Stimulated activated CD8-positive, alpha-beta memory T cell treated with anti-CD3 and anti-CD28 coated beads, Interleukin-7, amount 100 ng/mL, for 24 hours (primary cell): Measurements from ENCODE around the gene CCR5AS.
"Not testable (repeated sequence)": the region's sequence is repeated elsewhere in the genome, so short reads cannot be mapped to it uniquely, and the experiment has no call there.

Experiments
- DNase-seq: peaks from one replicate; pipeline ENCODE4 v3.0.0-alpha.2; 2020; ENCODE audit warnings: low read depth

CCR5AS gene

GRCh38 chr3:46402902-46403301 is 4.0 kb downstream of the CCR5AS start:
- not testable (repeated sequence) for DNase-seq

DNA sequence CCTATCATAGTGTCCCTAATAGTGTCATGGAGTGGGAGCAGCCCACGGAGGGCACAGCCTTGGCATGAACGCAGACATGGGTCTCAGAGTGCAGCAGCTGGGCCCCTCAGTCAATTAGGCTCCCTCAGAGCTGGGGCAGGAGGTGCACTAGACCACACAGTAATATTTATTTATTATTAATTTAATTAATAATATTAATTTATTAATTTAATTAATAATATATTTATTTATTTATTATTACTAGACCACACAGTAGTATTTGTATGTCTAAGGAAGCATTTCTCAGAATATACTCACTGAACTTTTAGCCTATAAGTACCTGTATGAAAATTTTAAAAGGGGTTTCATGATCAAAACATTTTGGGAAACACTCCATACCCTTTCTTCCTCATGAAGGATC is 5.3 kb downstream of the CCR5AS start:
- no peak for DNase-seq

- DNase-seq: no peak
These were observed 6.0 kb downstream of the CCR5AS start for GRCh38 chr3:46400846-46401245.

DNA sequence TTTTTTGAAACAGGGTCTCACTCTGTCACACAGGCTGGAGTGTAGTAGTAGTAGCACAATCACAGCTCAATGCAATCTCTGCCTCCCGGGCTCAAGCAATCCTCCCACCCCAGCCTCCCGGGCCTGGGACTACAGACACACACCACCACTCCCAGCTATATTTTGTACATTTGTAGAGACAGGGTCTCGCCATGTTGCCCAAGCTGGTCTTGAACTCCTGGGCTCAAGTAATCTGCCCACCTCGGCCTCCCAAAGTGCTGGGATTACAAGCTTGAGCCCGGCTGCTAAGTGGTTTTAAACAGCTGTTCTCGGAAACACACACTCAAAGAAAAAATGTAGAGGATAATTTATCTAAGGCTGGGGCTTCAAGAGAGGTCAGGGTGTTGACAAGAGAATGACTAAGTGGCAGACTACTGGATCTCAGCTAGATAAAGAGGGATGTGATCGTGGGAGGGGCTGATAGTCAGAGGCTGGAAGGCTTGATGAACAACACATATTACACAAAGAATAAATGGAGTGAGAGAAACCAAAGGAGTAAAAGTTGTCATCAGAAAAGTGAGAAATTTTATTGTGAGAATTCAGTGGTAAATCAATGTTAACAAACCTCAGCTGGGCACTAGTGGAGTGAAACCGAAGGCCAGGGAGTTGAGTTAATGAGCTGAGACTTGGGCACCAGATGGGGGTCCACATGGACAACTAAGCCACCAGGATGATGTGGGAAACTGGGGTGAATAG is 6.7 kb downstream of the CCR5AS start:
- DNase-seq: no peak

GRCh38 chr3:46399557-46399956 is 7.3 kb downstream of the CCR5AS start:
- no peak for DNase-seq

DNA sequence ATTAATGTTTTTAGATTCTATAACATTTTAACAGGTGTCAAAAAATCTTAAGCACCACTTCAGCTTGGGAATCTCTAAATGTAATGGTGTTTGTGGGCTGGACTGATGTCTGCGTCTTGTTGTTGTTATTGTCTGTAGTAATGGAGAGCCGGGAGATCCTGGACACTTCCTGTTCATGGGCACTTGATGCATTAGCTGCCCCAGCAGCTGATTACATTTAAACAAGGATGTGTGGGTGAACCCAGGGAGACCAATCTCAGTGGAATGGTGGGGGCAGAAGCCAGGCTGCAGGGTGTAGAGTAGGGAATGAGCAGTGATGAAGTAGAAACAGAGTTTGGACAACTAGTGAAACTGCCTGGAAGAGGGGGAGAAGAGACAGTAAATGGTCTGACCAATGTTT is 7.8 kb downstream of the CCR5AS start:
- no peak for DNase-seq

DNA sequence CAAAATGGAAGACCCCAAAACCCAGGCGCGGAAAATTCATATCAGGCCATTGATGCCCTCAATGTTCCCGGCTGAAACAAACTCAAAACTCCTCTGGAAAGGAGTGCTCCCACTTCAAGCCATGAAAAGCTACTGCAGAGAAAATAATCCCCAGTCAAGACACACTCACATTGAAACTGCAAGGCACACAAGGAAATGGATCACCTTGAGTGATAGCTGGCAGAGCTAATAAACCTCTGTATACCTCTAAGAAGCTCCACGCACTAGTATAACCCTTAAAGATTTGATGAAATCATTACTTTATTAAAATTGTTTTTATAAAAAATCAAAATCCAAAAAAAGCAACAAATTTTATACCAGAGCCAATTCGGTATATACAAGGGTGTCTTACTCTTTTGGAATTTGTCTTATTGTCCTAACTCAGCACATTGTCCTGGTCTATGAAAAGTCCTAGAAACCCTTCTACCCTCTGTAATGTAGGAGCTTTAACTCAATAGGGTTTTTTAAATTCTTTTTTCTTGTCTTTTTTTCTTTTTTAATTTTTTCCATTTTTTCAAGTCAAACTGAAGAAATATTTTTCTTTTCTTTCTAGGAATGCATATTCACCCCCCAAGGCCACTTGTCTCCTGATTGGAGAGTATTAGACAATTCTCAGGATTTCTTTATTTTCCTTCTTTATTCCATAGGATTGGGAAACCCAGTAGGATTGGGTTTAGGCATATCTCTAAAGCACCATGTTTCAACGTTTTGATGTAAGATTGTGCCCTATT is 8.5 kb downstream of the CCR5AS start:
- DNase-seq: no peak

DNA sequence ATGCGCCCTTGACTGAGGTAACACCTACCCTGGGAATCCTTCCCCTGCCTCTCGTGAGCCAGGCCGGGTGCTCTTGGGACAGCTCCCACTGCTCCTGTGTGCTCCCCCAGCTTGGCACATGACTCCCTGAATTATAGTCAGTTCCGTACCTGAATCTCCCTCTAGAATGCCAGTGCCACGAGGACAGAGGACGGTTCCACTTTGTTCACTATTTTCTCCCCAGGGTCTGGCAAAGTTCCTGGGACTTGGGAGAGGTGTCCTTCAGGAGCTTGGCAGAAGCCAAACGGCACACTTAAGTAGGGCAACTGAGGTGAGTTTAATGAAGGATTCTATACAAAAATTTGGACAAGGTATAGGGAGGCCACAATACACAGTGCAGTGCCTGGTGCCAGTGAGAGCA is 9.8 kb downstream of the CCR5AS start:
- no peak for DNase-seq

DNA sequence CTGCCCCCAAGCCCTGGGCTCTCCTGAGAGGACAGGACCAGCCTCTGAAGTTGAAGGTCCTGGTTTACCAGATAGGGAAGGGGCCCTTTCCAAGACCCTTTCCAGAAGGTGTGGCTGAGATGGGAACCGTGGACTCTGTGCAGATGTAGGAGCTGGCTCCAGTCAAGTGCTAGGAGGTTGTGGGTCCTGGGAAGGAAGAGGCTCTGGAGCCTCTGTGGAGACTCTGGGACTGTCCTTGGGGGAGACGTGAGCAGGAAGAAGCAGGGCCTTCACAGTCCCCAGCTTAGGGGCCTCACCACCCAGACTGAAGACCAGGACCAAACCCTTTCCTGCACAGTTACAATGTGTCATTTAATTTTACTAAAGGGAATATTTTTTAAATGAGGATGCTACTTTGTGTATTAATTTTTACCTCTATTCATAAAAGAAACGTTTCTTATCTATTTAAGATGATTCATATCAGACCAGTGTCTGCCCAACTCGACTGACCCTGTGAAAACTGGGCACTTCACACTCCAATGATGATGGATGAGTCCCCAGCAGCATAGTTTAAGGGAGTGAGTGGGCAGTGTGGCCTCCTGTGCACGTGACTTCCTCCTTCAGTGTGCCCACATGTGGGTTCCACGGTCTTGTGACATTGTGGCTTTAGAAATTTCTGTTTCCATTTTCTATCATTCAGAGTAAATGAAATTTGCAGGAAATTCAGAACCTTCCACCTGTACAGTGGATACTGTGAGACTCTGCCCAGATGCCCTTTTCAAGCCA is 10.9 kb downstream of the CCR5AS start:
- no peak for DNase-seq

DNA sequence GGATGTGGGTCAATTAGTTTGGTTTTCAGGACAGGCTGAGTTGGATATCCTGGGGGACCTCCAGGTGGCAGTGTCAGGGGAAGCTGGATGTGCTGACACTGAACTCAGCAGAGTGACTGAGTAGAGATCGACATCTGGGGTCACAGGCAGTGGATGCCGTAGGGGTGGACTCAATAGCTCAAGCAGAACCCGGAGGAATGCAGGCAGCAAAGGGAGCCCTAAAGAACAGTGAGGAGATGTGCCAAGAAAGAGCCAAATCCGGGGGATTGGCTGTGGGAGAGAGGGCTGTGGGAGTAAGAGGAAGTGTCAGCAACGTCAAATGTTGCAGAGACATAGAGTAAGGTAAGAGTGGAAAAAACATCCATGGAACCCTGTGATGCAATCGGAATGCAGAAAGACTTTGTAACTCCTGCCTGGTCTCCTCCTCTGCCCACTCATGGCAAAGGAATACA is 11.6 kb downstream of the CCR5AS start:
- DNase-seq: no peak

- no peak for DNase-seq
These were observed 13.1 kb downstream of the CCR5AS start for GRCh38 chr3:46393554-46394434.

DNA sequence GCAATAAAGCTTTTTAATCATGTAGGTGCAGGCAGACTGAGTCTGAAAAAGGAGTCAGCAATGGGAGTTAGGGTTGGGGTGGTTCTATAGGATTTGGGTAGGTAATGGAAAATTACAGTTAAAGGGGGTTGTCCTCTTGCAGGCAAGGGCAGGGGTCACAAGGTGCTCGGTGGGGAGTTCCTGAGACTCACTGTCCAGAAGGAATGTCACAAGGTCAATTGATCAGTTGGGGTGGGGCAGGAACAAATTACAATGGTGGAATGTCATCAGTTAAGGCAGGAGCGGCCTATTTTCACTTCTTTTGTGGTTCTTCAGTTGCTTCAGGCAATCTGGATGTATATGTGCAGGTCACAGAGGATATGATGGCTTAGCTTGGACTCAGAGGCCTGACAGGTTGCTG is 13.9 kb downstream of the CCR5AS start:
- no peak for DNase-seq

- DNase-seq: not testable (repeated sequence)
These were observed 15.3 kb downstream of the CCR5AS start for GRCh38 chr3:46391526-46391925.

- DNase-seq: no peak
These were observed 17.6 kb downstream of the CCR5AS start for GRCh38 chr3:46389306-46389705.

GRCh38 chr3:46388847-46389246 is 18.0 kb downstream of the CCR5AS start:
- not testable (repeated sequence) for DNase-seq

DNA sequence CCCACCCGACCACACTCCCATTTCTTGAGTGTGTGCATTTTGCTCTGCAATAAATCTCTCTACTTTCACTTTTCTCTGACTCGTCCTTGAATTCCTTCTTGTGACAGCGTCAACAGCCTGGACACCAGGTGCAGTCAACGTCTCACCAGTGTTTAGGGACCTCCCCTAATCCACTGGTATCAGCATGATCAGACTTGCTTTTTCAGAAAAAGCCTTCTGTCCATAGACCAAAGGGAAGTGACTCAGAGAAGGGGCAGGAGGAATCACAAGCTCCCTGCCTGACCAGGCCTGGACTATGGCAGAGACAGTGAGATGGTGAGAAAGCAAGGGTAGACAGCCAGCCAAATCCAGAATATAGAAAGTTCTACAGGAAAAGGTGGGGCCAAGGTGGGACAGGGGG is 20.7 kb downstream of the CCR5AS start:
- DNase-seq: no peak

DNA sequence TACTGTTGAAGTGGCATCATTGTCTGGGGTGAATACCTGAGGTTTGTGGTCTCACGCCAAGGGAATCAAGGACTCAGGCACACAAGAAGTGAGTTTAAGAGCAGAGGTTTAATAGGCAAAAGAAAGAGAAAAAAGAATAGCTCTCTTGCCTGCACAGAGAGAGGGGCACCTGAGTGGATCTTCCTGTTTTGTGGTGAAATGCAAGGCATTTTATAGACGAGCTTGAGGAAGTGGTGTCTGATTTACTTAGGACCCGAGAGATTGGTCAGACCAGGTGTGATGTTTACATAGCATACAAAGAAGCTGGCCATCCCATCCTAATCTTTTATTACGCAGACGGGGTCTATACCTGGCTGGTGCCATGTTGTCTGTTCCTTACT is 22.9 kb downstream of the CCR5AS start:
- no peak for DNase-seq

GRCh38 chr3:46383211-46383950 is 23.5 kb downstream of the CCR5AS start:
- no peak for DNase-seq

DNA sequence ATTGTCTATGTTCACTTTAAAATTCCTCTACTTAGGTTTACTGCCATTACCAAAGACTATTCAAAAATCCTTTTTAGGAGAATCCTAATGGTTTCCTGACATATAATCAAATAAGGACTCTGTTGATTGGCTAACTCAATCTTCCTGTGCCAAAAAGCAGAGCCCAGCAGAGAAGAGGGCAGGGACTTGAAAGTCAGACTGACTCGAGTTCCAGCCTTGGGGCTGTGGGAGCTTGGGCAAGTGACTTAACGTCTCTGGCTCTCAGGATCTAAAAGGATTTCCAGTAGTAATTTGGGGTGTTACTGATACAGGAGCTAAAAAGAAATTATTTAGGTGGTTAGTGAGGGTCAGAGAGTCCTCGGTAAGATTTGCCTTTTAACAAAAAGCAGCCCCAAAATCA is 25.2 kb downstream of the CCR5AS start:
- no peak for DNase-seq

DNA sequence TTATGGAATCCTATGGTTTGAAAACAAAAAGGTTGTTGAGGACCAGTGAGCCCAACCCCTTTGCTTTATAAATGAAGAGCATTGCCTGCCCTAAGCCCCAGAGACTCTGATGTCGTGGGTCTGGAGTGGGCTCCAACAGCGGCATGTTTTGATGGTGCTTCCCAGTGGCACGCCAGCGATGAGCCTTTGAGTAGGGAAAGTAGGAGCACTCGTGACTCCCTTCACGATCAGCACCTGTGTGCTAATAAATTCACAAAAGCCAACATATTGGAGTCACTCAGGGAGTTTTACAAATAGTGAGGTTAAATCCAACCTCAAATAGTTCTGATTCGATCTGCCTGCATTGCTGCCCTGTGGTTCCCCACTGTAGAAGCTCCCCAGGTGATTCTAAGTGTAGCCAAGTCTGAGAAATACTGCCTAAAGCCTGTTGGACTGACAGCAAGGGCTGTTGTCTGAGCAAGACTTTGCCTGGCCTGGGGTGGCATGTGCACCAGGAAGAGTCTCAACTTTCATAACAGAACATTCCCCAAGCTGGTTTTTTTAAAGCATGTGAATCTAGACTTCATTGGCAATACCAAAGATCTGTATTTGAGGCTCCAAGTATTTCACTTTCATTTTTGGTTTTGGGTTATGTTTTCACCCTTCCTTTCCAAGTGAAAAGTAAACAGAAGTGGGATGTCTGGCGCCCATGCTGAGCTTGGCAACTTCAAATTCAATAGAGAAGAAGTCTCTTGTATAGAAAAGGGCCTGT is 26.2 kb downstream of the CCR5AS start:
- no peak for DNase-seq
